Gastrocnemius medialis (tissue), 4 donors: ENCODE results near the gene FSIP1. TPM values are rescaled to one million over a fixed set of nuclear protein-coding genes. Genes with fewer than 3 reads are reported as not detected.

ENCODE experiments used
- ATAC-seq, 2 donors: fragments of 150-250 bp; one replicate each; pipeline ENCODE4 v1.9.1; 2016
- DNase-seq, 2 donors: peaks; one replicate each; pipeline ENCODE4 v3.0.0-alpha.2; 2019
- H3K27ac ChIP-seq, 4 donors: fragments of 200-600 bp; sonication (generic); 1 replicate in 1 of 4; 2 replicates in 3 of 4; pipeline ENCODE4 v1.5.1; 2016 to 2018; ENCODE audit warnings: mild to moderate bottlenecking in 2 of 4, moderate library complexity in 1 of 4
- H3K27me3 ChIP-seq, 3 donors: fragments of 200-600 bp; sonication (generic) in 2 of 3; 1 replicate in 1 of 3; 2 replicates in 2 of 3; pipeline versions ENCODE4 v1.5.1 to v1.6.0; 2016 to 2019; ENCODE audit warnings: mild to moderate bottlenecking in 1 of 3, moderate library complexity in 1 of 3
- H3K36me3 ChIP-seq, 2 donors: fragments of 200-600 bp; sonication (generic) in 1 of 2; one replicate each; pipeline ENCODE4 v1.5.1; 2017 to 2018
- H3K4me1 ChIP-seq, 2 donors: fragments of 200-600 bp; sonication (generic) in 1 of 2; one replicate each; pipeline ENCODE4 v1.5.1; 2016 to 2017; ENCODE audit warnings: mild to moderate bottlenecking in 2 of 2
- H3K4me3 ChIP-seq, 4 donors: fragments of 200-600 bp; sonication (generic) in 3 of 4; 1 replicate in 1 of 4; 2 replicates in 3 of 4; pipeline ENCODE4 v1.5.1; 2016 to 2019; ENCODE audit warnings: mild to moderate bottlenecking in 2 of 4
- H3K9me3 ChIP-seq, 3 donors: fragments of 200-600 bp; sonication (generic) in 2 of 3; 1 replicate in 1 of 3; 2 replicates in 2 of 3; pipeline ENCODE4 v1.5.1; 2016 to 2019
- POLR2A ChIP-seq, 2 donors: fragments of 450-650 bp; IDR thresholded peaks; one replicate each; pipeline ENCODE4 v1.6.1; 2017; ENCODE audit warnings: antibody characterized with exemption in 2 of 2, mild to moderate bottlenecking in 2 of 2, moderate library complexity in 2 of 2
- in situ Hi-C, 4 donors: fragments of 200-750 bp; cut with MboI; loops; one replicate each; pipeline versions ENCODE4 v1.15.0 to v1.8.0; 2017; ENCODE audit warnings: low sequenced_read_pairs in 4 of 4
- intact Hi-C: fragments of 100-400 bp; cut with DNase I; formaldehyde crosslinking; loops from one replicate; pipeline ENCODE4 v1.15.1; 2023; ENCODE audit warnings: low total_unique reads
- total RNA-seq, 4 donors: library from RNA; depleted of rRNA; stranded (reverse); fragments of >200 nt; gene quantifications; one replicate each; pipeline versions ENCODE4 v1.1.0 to v1.2.3, GENCODE V29; 2016
- TF ChIP-seq, protein P1 (sequence below), 5 experiments: fragments of 450-650 bp in 3 of 5; fragments of 200-600 bp in 2 of 5; sonication (generic) in 2 of 5; IDR thresholded peaks in 4 of 5; conservative IDR thresholded peaks in 1 of 5; 1 replicate in 4 of 5; 2 replicates in 1 of 5; pipeline ENCODE4 v1.5.1; 2016 to 2019; ENCODE audit warnings: antibody characterized with exemption in 5 of 5, mild to moderate bottlenecking in 3 of 5, moderate library complexity in 3 of 5

The FSIP1 gene
- total RNA-seq, 4 donors from 2014 or later: 0.11 to 23.9 (median 1.0) TPM; not detected in 1

DNA sequence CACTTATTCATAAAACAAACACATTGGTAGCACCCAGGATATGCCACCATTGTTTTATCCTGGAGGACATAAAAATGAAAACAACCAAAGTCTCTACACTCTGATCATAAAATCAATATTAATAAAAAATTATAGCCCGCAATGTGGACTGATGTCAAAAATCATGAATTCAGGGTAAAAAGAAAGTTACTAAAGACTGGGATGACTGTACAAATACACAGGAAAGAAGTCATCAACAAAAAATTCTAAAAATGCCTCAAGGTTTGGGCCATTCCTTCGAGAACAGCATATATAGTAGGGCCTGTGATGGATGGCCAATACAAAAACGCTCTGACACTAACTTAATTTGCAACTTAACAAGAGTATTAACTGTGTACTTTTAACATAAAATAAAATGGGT is 125.0 kb downstream of the FSIP1 start:
- in situ Hi-C loops (no loop called here), intact Hi-C loops (no loop called here)
- Histone ChIP-seq H3K4me1 (no peaks in the 10 kb centered on the region), H3K27ac (no peak overlapping the region), H3K9me3 (no peaks in the 10 kb centered on the region), H3K4me3 (no peak overlapping the region), H3K27me3 (no peaks in the 10 kb centered on the region), H3K36me3 (no peaks in the 10 kb centered on the region)
- DNase-seq: no peak
- no peak for ATAC-seq
- TF ChIP-seq, protein P1, sequence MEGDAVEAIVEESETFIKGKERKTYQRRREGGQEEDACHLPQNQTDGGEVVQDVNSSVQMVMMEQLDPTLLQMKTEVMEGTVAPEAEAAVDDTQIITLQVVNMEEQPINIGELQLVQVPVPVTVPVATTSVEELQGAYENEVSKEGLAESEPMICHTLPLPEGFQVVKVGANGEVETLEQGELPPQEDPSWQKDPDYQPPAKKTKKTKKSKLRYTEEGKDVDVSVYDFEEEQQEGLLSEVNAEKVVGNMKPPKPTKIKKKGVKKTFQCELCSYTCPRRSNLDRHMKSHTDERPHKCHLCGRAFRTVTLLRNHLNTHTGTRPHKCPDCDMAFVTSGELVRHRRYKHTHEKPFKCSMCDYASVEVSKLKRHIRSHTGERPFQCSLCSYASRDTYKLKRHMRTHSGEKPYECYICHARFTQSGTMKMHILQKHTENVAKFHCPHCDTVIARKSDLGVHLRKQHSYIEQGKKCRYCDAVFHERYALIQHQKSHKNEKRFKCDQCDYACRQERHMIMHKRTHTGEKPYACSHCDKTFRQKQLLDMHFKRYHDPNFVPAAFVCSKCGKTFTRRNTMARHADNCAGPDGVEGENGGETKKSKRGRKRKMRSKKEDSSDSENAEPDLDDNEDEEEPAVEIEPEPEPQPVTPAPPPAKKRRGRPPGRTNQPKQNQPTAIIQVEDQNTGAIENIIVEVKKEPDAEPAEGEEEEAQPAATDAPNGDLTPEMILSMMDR (IDR thresholded peaks at IDR 0.05 in 4 of 5, conservative IDR thresholded peaks at IDR 0.05 in 1 of 5): no peak
- TF ChIP-seq POLR2A (IDR thresholded peaks at IDR 0.05): no peak

DNA sequence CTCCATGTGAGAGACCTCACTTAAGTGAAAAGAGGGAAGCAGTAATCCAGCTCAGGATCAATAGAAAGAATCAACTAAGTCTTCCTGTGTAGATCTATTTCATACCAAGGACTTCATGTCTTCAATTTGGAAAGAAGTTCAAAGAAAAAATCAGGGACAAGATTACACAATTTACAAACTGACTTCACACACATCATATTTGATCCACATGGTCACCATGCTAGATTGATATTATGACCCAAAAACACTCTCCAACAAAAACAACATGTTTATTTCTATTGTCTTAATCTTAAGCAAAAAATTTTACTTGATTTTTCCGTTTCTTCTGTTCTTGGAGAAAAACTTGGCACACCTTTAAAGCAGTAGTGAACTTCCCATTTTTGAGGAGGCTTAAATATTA is 125.5 kb downstream of the FSIP1 start:
- intact Hi-C loops: no loop called here
- DNase-seq (no peak), ATAC-seq (no peak)
- TF ChIP-seq, protein P1 (IDR thresholded peaks at IDR 0.05 in 4 of 5, conservative IDR thresholded peaks at IDR 0.05 in 1 of 5): no peak
- no peak for TF ChIP-seq POLR2A (IDR thresholded peaks at IDR 0.05)
- Histone ChIP-seq H3K27me3 (no peaks in the 10 kb centered on the region), H3K9me3 (no peaks in the 10 kb centered on the region), H3K4me3 (no peak overlapping the region), H3K36me3 (no peaks in the 10 kb centered on the region), H3K4me1 (no peaks in the 10 kb centered on the region), H3K27ac (no peak overlapping the region)
- in situ Hi-C loops: no loop called here

DNA sequence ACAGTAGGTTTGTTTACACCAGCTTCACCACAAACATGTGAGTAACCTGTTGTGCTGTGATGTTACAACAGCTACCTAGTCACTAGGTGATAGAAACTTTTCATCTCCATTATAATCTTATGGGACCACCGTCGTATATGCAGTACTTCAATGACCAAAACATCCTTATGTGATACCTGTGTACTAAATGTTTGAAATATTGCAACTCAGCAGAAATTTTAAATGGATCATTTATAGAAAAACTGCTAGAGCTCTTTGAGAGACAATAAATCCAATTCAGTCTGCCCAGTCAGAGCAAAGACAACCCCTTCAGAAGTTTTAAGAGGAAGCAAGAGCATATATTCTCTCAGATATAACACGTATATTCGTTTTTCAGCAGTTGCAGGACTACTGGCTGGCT is 128.3 kb downstream of the FSIP1 start:
- Histone ChIP-seq H3K4me1 (no peaks in the 10 kb centered on the region), H3K27me3 (no peaks in the 10 kb centered on the region), H3K4me3 (no peak overlapping the region), H3K36me3 (no peaks in the 10 kb centered on the region), H3K9me3 (no peaks in the 10 kb centered on the region), H3K27ac (no peak overlapping the region)
- in situ Hi-C loops: no loop called here
- ATAC-seq (no peak), DNase-seq (no peak)
- intact Hi-C loops: no loop called here
- TF ChIP-seq, protein P1 (IDR thresholded peaks at IDR 0.05 in 4 of 5, conservative IDR thresholded peaks at IDR 0.05 in 1 of 5): no peak
- TF ChIP-seq POLR2A (IDR thresholded peaks at IDR 0.05): no peak

DNA sequence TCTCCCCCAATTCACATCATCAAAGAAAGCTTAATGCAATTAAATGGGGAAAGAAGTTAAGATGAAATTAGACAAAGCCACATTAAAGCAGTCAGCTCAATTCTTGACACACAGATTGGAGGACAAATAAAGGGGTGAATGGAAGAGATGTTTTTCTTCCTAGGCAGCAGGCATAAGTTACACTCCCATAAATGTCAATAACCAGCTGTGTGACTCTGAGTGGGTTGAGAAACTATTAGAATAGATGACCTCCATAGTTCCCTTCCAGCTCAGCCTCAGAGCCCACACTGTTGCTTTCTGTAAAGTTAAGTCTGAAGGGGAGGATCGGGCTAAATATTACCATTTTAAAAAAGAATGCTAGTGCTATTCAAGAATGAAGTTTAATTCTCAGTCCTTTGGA is 130.8 kb downstream of the FSIP1 start:
- no peak for ATAC-seq
- H3K27me3 ChIP-seq: no peaks in the 10 kb centered on the region
- DNase-seq: no peak
- TF ChIP-seq POLR2A (IDR thresholded peaks at IDR 0.05): no peak
- TF ChIP-seq, protein P1 (IDR thresholded peaks at IDR 0.05 in 4 of 5, conservative IDR thresholded peaks at IDR 0.05 in 1 of 5): no peak
- no peaks in the 10 kb centered on the region for H3K36me3 ChIP-seq
- no peaks in the 10 kb centered on the region for H3K4me1 ChIP-seq
- intact Hi-C loops (no loop called here), in situ Hi-C loops (no loop called here)
- H3K9me3 ChIP-seq: no peaks in the 10 kb centered on the region
- H3K27ac ChIP-seq: no peak overlapping the region
- H3K4me3 ChIP-seq: no peak overlapping the region

DNA sequence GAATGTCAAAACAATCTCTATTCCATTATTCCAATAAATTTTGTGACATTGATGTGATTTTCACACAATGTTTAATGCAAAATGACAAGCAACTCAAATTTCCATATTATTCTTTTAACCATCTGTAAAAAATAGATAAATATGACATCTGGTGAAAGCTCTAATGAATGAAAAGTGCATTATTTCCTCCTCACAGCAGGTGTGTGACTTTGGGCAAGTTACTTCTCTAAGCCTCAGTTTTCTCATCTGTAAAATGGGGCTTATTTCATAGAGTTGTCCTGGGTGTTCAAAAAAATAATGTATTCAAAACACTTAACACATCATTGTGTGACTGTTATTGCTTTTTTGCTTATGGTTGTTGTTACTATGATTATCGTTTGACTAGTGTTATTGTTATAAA is 131.3 kb downstream of the FSIP1 start:
- H3K36me3 ChIP-seq: no peaks in the 10 kb centered on the region
- H3K27me3 ChIP-seq: no peaks in the 10 kb centered on the region
- H3K27ac ChIP-seq: no peak overlapping the region
- intact Hi-C loops: no loop called here
- H3K4me1 ChIP-seq: no peaks in the 10 kb centered on the region
- no peak for DNase-seq
- TF ChIP-seq, protein P1 (IDR thresholded peaks at IDR 0.05 in 4 of 5, conservative IDR thresholded peaks at IDR 0.05 in 1 of 5): no peak
- TF ChIP-seq POLR2A (IDR thresholded peaks at IDR 0.05): no peak
- no peak for ATAC-seq
- in situ Hi-C loops: no loop called here
- H3K4me3 ChIP-seq: no peak overlapping the region
- H3K9me3 ChIP-seq: no peaks in the 10 kb centered on the region
